DOHH2 (cell line): ENCODE data around the gene ABLIM3.

Source experiments
- H3F3A ChIP-seq: fragments of 200-600 bp; sonication (generic), shearing (Covaris generic); 2 replicates; pipeline ENCODE4 v1.6.0; 2016; ENCODE audit warnings: antibody characterized with exemption, mild to moderate bottlenecking; ENCODE audit not compliant: control insufficient read depth, insufficient read depth
- H3K27ac ChIP-seq: fragments of 200-600 bp; sonication (generic); 2 replicates; pipeline ENCODE4 v1.5.1; 2014; ENCODE audit warnings: low read depth, mild to moderate bottlenecking, low read length, moderate library complexity
- H3K27me3 ChIP-seq: fragments of 200-600 bp; sonication (generic); 2 replicates; pipeline ENCODE4 v1.6.1; 2014; ENCODE audit warnings: mild to moderate bottlenecking, low read length, mixed read lengths; ENCODE audit not compliant: control insufficient read depth
- H3K36me3 ChIP-seq: fragments of 200-600 bp; sonication (generic); 2 replicates; pipeline ENCODE4 v1.6.1; 2014; ENCODE audit warnings: mild to moderate bottlenecking, low read length, moderate library complexity, mixed read lengths; ENCODE audit not compliant: control insufficient read depth
- H3K4me1 ChIP-seq: fragments of 200-600 bp; sonication (generic); 2 replicates; pipeline ENCODE4 v1.6.1; 2014; ENCODE audit warnings: mild to moderate bottlenecking, low read length, mixed read lengths; ENCODE audit not compliant: control insufficient read depth
- H3K4me2 ChIP-seq: fragments of 200-600 bp; sonication (generic); 2 replicates; pipeline ENCODE4 v1.6.0; 2014; ENCODE audit warnings: mild to moderate bottlenecking, low read length, moderate library complexity
- H3K4me3 ChIP-seq: fragments of 200-600 bp; sonication (generic); 2 replicates; pipeline ENCODE4 v1.5.1; 2014; ENCODE audit warnings: mild to moderate bottlenecking, low read length, mixed read lengths
- H3K79me2 ChIP-seq: fragments of 200-600 bp; sonication (generic); 2 replicates; pipeline ENCODE4 v1.6.1; 2014; ENCODE audit warnings: mild to moderate bottlenecking, low read length, mixed read lengths; ENCODE audit not compliant: control insufficient read depth
- H3K9me2 ChIP-seq: fragments of 200-600 bp; sonication (generic); replicated peaks from 2 replicates; pipeline ENCODE4 v1.6.1; 2014; ENCODE audit warnings: mild to moderate bottlenecking, low read length, mixed read lengths; ENCODE audit not compliant: control insufficient read depth
- H3K9me3 ChIP-seq: fragments of 200-600 bp; sonication (generic); 2 replicates; pipeline ENCODE4 v1.6.1; 2014; ENCODE audit warnings: antibody characterized with exemption, low read length, mixed read lengths; ENCODE audit not compliant: control insufficient read depth, insufficient read depth
- H4K20me1 ChIP-seq: fragments of 200-600 bp; sonication (generic); 2 replicates; pipeline ENCODE4 v1.6.0; 2014; ENCODE audit warnings: low read depth, mild to moderate bottlenecking, antibody characterized with exemption, low read length, moderate library complexity; ENCODE audit not compliant: control insufficient read depth, insufficient read depth
- EZH2phosphoT487 ChIP-seq: fragments of 200-600 bp; sonication (generic); IDR thresholded peaks from 2 replicates; pipeline ENCODE4 v1.6.1; 2017; ENCODE audit warnings: borderline replicate concordance, mild to moderate bottlenecking, antibody characterized with exemption, low read length, moderate library complexity, mixed read lengths
- TF ChIP-seq, protein P1 (sequence below): fragments of 200-600 bp; sonication (generic); IDR thresholded peaks from one replicate; pipeline ENCODE4 v1.5.1; 2014; ENCODE audit warnings: antibody characterized with exemption, mild to moderate bottlenecking, low read depth, low read length; ENCODE audit not compliant: poor library complexity, severe bottlenecking

Gene ABLIM3

DNA sequence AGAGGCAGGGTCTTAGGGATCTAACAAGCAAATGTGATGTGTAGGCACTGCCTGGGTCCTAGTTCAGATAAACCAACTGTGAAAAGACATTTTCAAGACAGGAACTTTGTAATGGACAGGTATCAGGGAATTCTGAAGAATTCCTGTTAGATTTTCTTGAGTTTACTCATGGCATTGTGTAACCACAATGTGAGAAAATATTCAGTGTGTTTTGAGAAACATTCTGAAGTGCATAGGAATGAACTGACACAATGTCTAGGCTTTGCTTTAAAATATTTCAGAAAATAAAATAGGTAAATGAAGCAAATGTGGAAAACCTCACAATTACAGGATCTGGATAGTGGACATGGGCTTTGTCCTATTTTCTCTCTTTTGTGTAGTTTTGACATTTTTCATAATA is 115.2 kb downstream of the ABLIM3 start:
- H3K4me1 ChIP-seq = no peaks in the 10 kb centered on the region
- no peaks in the 10 kb centered on the region for H3K36me3 ChIP-seq
- no peak overlapping the region for H3K4me2 ChIP-seq
- no peak for TF ChIP-seq EZH2phosphoT487
- TF ChIP-seq, protein P1, sequence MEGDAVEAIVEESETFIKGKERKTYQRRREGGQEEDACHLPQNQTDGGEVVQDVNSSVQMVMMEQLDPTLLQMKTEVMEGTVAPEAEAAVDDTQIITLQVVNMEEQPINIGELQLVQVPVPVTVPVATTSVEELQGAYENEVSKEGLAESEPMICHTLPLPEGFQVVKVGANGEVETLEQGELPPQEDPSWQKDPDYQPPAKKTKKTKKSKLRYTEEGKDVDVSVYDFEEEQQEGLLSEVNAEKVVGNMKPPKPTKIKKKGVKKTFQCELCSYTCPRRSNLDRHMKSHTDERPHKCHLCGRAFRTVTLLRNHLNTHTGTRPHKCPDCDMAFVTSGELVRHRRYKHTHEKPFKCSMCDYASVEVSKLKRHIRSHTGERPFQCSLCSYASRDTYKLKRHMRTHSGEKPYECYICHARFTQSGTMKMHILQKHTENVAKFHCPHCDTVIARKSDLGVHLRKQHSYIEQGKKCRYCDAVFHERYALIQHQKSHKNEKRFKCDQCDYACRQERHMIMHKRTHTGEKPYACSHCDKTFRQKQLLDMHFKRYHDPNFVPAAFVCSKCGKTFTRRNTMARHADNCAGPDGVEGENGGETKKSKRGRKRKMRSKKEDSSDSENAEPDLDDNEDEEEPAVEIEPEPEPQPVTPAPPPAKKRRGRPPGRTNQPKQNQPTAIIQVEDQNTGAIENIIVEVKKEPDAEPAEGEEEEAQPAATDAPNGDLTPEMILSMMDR = no peak
- no peak overlapping the region for H3K27ac ChIP-seq
- peaks cover 31% of the 10 kb centered on the region for H3K27me3 ChIP-seq
- H3K9me3 ChIP-seq = no peaks in the 10 kb centered on the region
- no peaks in the 10 kb centered on the region for H3K79me2 ChIP-seq
- no peak overlapping the region for H3K4me3 ChIP-seq
- H3F3A ChIP-seq = no peaks in the 10 kb centered on the region
- no peaks in the 10 kb centered on the region for H4K20me1 ChIP-seq
- H3K9me2 ChIP-seq = no peaks in the 10 kb centered on the region

GRCh38 chr5:149257131-149257530 is 115.8 kb downstream of the ABLIM3 start:
- H3K9me3 ChIP-seq = no peaks in the 10 kb centered on the region
- H3K36me3 ChIP-seq = no peaks in the 10 kb centered on the region
- no peak for TF ChIP-seq EZH2phosphoT487
- TF ChIP-seq, protein P1 = no peak
- no peaks in the 10 kb centered on the region for H3K4me1 ChIP-seq
- no peak overlapping the region for H3K4me2 ChIP-seq
- H3K27ac ChIP-seq = no peak overlapping the region
- H3K9me2 ChIP-seq = no peaks in the 10 kb centered on the region
- H3K79me2 ChIP-seq = no peaks in the 10 kb centered on the region
- no peak overlapping the region for H3K4me3 ChIP-seq
- no peaks in the 10 kb centered on the region for H3F3A ChIP-seq
- no peaks in the 10 kb centered on the region for H4K20me1 ChIP-seq
- H3K27me3 ChIP-seq = peaks cover 31% of the 10 kb centered on the region

GRCh38 chr5:149257889-149258705 is 116.8 kb downstream of the ABLIM3 start:
- no peaks in the 10 kb centered on the region for H4K20me1 ChIP-seq
- H3K9me3 ChIP-seq = no peaks in the 10 kb centered on the region
- no peak for TF ChIP-seq EZH2phosphoT487
- TF ChIP-seq, protein P1 = no peak
- H3K27ac ChIP-seq = no peak overlapping the region
- H3K4me3 ChIP-seq = no peak overlapping the region
- H3F3A ChIP-seq = no peaks in the 10 kb centered on the region
- H3K9me2 ChIP-seq = no peaks in the 10 kb centered on the region
- H3K27me3 ChIP-seq = peaks cover 31% of the 10 kb centered on the region
- H3K4me1 ChIP-seq = no peaks in the 10 kb centered on the region
- no peaks in the 10 kb centered on the region for H3K79me2 ChIP-seq
- no peaks in the 10 kb centered on the region for H3K36me3 ChIP-seq
- H3K4me2 ChIP-seq = no peak overlapping the region
